Activated B cell treated with CpG ODN at 0.5 μM for 24 hours (primary cell): ENCODE data around the gene DOK1. TPM values are rescaled to one million over a fixed set of nuclear protein-coding genes. Genes with fewer than 3 reads are reported as not detected.
"Not testable (repeated sequence)": the region's sequence is repeated elsewhere in the genome, so short reads cannot be mapped to it uniquely, and the experiment has no call there.

Source experiments
- ATAC-seq: fragments of 200-7000 bp; cut with Tn5 transposase; one replicate; pipeline ENCODE4 v1.10.0; 2021; ENCODE audit warnings: low read depth, mild to moderate bottlenecking, moderate library complexity
- CTCF ChIA-PET: fragments of 350-600 bp; sonication (Branson Sonifier 250); formaldehyde crosslinking; loops from one replicate; lab custom pipeline; 2021; ENCODE audit warnings: antibody characterized with exemption; lab: Charles Lee
- POLR2A ChIA-PET: fragments of 350-600 bp; sonication (Branson Sonifier 250); formaldehyde crosslinking; loops from one replicate; lab custom pipeline; 2021; ENCODE audit warnings: antibody characterized with exemption; lab: Charles Lee
- DNase-seq: peaks from one replicate; pipeline ENCODE4 v3.0.0; 2022
- H3K27ac Mint-ChIP-seq: one replicate; pipeline ENCODE4 v1.8.0; 2020; ENCODE audit warnings: mixed read lengths
- H3K27me3 Mint-ChIP-seq: one replicate; pipeline ENCODE4 v1.8.0; 2021; ENCODE audit warnings: mixed read lengths
- H3K36me3 Mint-ChIP-seq: one replicate; pipeline ENCODE4 v1.8.0; 2021; ENCODE audit warnings: low read depth, mixed read lengths
- H3K4me1 Mint-ChIP-seq: one replicate; pipeline ENCODE4 v1.8.0; 2021; ENCODE audit warnings: mixed read lengths
- H3K4me3 Mint-ChIP-seq: one replicate; pipeline ENCODE4 v1.8.0; 2020; ENCODE audit warnings: mild to moderate bottlenecking, mixed read lengths
- H3K9me3 Mint-ChIP-seq: one replicate; pipeline ENCODE4 v1.8.0; 2020; ENCODE audit warnings: mixed read lengths
- CTCF ChIP-seq: fragments of 200-600 bp; IDR thresholded peaks from one replicate; pipeline ENCODE4 v1.8.0; 2022; ENCODE audit warnings: antibody characterized with exemption, mild to moderate bottlenecking
- intact Hi-C: fragments of 100-400 bp; cut with micrococcal nuclease; formaldehyde crosslinking; loops from one replicate; pipeline ENCODE4 v1.15.1; 2024
- total RNA-seq: library from RNA; stranded (reverse); gene quantifications from 2 replicates; pipeline ENCODE4 v1.2.3, GENCODE V29; 2022

DOK1 gene
- total RNA-seq, 1 donor from 2014 or later = 33.8 TPM

GRCh38 chr2:74559912-74560311, 5.4 kb downstream of the DOK1 start:
- Mint-ChIP-seq H3K27me3 (no peaks in the 10 kb centered on the region), H3K9me3 (no peaks in the 10 kb centered on the region), H3K36me3 (peaks cover 13% of the 10 kb centered on the region), H3K27ac (no peak overlapping the region), H3K4me1 (peaks cover 12% of the 10 kb centered on the region), H3K4me3 (no peak overlapping the region)
- no peak for TF ChIP-seq CTCF
- DNase-seq (no peak), ATAC-seq (no peak)
- POLR2A ChIA-PET = no interaction called here
- CTCF ChIA-PET = interaction anchor here (1.4 kb wide), 1 partner anchor 15 kb away, joined by 3 read pairs; no protein-coding TSS in a partner anchor
- intact Hi-C loops = no loop called here

- intact Hi-C loops = no loop called here
- no peaks in the 10 kb centered on the region for H3K27me3 Mint-ChIP-seq
- no peak overlapping the region for H3K4me3 Mint-ChIP-seq
- ATAC-seq = no peak
- POLR2A ChIA-PET = no interaction called here
- no peak overlapping the region for H3K27ac Mint-ChIP-seq
- no peak for TF ChIP-seq CTCF
- H3K9me3 Mint-ChIP-seq = no peaks in the 10 kb centered on the region
- peaks cover 11% of the 10 kb centered on the region for H3K36me3 Mint-ChIP-seq
- DNase-seq = no peak
- peaks cover 6% of the 10 kb centered on the region for H3K4me1 Mint-ChIP-seq
- CTCF ChIA-PET = no interaction called here
These were observed 6.1 kb downstream of the DOK1 start for GRCh38 chr2:74560591-74560990.

- H3K9me3 Mint-ChIP-seq, DNase-seq, POLR2A ChIA-PET, H3K27ac Mint-ChIP-seq, H3K4me3 Mint-ChIP-seq, H3K27me3 Mint-ChIP-seq, H3K4me1 Mint-ChIP-seq, ATAC-seq, intact Hi-C loops, CTCF ChIA-PET: not testable (repeated sequence)
- peaks cover 11% of the 10 kb centered on the region for H3K36me3 Mint-ChIP-seq
These were observed 6.5 kb downstream of the DOK1 start for GRCh38 chr2:74561022-74561421.

GRCh38 chr2:74562126-74562775, 7.7 kb downstream of the DOK1 start:
- peaks cover 3% of the 10 kb centered on the region for H3K36me3 Mint-ChIP-seq
- no peak for ATAC-seq
- peaks cover 3% of the 10 kb centered on the region for H3K4me1 Mint-ChIP-seq
- no peak for TF ChIP-seq CTCF
- POLR2A ChIA-PET = no interaction called here
- no peak overlapping the region for H3K4me3 Mint-ChIP-seq
- DNase-seq = no peak
- H3K9me3 Mint-ChIP-seq = no peaks in the 10 kb centered on the region
- H3K27ac Mint-ChIP-seq = no peak overlapping the region
- intact Hi-C loops = no loop called here
- CTCF ChIA-PET = no interaction called here
- H3K27me3 Mint-ChIP-seq = no peaks in the 10 kb centered on the region

GRCh38 chr2:74564222-74564621, 9.7 kb downstream of the DOK1 start:
- intact Hi-C loops = no loop called here
- no peaks in the 10 kb centered on the region for H3K9me3 Mint-ChIP-seq
- peaks cover 3% of the 10 kb centered on the region for H3K4me1 Mint-ChIP-seq
- H3K4me3 Mint-ChIP-seq = no peak overlapping the region
- H3K27me3 Mint-ChIP-seq = no peaks in the 10 kb centered on the region
- TF ChIP-seq CTCF = no peak
- POLR2A ChIA-PET = no interaction called here
- ATAC-seq (no peak), DNase-seq (no peak)
- no peak overlapping the region for H3K27ac Mint-ChIP-seq
- CTCF ChIA-PET = interaction anchor here (0.6 kb wide), 1 partner anchor 23 kb away, joined by 3 read pairs; no protein-coding TSS in a partner anchor
- no peaks in the 10 kb centered on the region for H3K36me3 Mint-ChIP-seq
